ENCODE data around the gene EPHA8. TPM values are rescaled to one million over a fixed set of nuclear protein-coding genes. Genes with fewer than 3 reads are reported as not detected.

Gene EPHA8
- total and polyA plus RNA-seq, 2 of the 13 experiments (the other 11 are each of a cell fraction or from before 2014, with no cell fraction given), result not detected

GRCh38 chr1:22526677-22527076 is 36.6 kb upstream of the EPHA8 start (continued):
- TF ChIP-seq WIZ (CRISPR knock-in tag; IDR thresholded peaks at IDR 0.05), result no peak
- no peak for TF ChIP-seq NBN (conservative IDR thresholded peaks at IDR 0.05)
- no peak for TF ChIP-seq ATF5 (CRISPR knock-in tag; IDR thresholded peaks at IDR 0.05; ENCODE audit: low read depth)
- no peak for TF ChIP-seq ZNF724P (CRISPR knock-in tag; IDR thresholded peaks at IDR 0.05; ENCODE audit: borderline replicate concordance)
- no peak for TF ChIP-seq ZNF598 (CRISPR knock-in tag; IDR thresholded peaks at IDR 0.05; ENCODE audit: borderline replicate concordance)

- no peak for TF ChIP-seq TRIM22 (IDR thresholded peaks at IDR 0.05)
- TF ChIP-seq ZNF136 (CRISPR knock-in tag; IDR thresholded peaks at IDR 0.05; ENCODE audit: low read depth), result no peak
- TF ChIP-seq ZNF24 (IDR thresholded peaks at IDR 0.05), result no peak
- TF ChIP-seq, protein P1, sequence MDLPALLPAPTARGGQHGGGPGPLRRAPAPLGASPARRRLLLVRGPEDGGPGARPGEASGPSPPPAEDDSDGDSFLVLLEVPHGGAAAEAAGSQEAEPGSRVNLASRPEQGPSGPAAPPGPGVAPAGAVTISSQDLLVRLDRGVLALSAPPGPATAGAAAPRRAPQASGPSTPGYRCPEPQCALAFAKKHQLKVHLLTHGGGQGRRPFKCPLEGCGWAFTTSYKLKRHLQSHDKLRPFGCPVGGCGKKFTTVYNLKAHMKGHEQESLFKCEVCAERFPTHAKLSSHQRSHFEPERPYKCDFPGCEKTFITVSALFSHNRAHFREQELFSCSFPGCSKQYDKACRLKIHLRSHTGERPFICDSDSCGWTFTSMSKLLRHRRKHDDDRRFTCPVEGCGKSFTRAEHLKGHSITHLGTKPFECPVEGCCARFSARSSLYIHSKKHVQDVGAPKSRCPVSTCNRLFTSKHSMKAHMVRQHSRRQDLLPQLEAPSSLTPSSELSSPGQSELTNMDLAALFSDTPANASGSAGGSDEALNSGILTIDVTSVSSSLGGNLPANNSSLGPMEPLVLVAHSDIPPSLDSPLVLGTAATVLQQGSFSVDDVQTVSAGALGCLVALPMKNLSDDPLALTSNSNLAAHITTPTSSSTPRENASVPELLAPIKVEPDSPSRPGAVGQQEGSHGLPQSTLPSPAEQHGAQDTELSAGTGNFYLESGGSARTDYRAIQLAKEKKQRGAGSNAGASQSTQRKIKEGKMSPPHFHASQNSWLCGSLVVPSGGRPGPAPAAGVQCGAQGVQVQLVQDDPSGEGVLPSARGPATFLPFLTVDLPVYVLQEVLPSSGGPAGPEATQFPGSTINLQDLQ (CRISPR knock-in tag; IDR thresholded peaks at IDR 0.05), result no peak
- no peak for TF ChIP-seq NCOA1 (CRISPR knock-in tag; IDR thresholded peaks at IDR 0.05)
- no peak for TF ChIP-seq ZMYM3 (CRISPR knock-in tag; IDR thresholded peaks at IDR 0.05)
- TF ChIP-seq DMAP1 (CRISPR knock-in tag; IDR thresholded peaks at IDR 0.05), result no peak
- no peak for TF ChIP-seq ZNF235 (CRISPR knock-in tag; IDR thresholded peaks at IDR 0.05; ENCODE audit: borderline replicate concordance)
- TF ChIP-seq, protein P2, sequence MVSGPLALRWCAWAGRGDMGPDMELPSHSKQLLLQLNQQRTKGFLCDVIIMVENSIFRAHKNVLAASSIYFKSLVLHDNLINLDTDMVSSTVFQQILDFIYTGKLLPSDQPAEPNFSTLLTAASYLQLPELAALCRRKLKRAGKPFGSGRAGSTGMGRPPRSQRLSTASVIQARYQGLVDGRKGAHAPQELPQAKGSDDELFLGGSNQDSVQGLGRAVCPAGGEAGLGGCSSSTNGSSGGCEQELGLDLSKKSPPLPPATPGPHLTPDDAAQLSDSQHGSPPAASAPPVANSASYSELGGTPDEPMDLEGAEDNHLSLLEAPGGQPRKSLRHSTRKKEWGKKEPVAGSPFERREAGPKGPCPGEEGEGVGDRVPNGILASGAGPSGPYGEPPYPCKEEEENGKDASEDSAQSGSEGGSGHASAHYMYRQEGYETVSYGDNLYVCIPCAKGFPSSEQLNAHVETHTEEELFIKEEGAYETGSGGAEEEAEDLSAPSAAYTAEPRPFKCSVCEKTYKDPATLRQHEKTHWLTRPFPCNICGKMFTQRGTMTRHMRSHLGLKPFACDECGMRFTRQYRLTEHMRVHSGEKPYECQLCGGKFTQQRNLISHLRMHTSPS (CRISPR knock-in tag; IDR thresholded peaks at IDR 0.05; ENCODE audit: low read depth), result no peak
- TF ChIP-seq PHB2 (IDR thresholded peaks at IDR 0.05; ENCODE audit: partially characterized antibody), result no peak
- no peak for TF ChIP-seq ETV5 (CRISPR knock-in tag; IDR thresholded peaks at IDR 0.05; ENCODE audit: borderline replicate concordance)
- no peak for TF ChIP-seq MYNN (CRISPR knock-in tag; IDR thresholded peaks at IDR 0.05; ENCODE audit: low read depth)
- TF ChIP-seq CEBPB (IDR thresholded peaks at IDR 0.05; ENCODE audit: borderline replicate concordance, low read depth, low read length), result no peak
- in situ Hi-C loops (cut with HindIII; ENCODE audit: extremely low pct_ligation_motif_present, low pct_unique_long_range_greater_than_20kb) (no loop called here), intact Hi-C loops (cut with micrococcal nuclease; ENCODE audit: unreplicated experiment) (no loop called here)
- Histone ChIP-seq H4K20me1 (ENCODE audit: insufficient read depth, low read length) (no peaks in the 10 kb centered on the region), H3K4me2 (ENCODE audit: low read depth, low read length) (no peak overlapping the region), H3K4me3 (replicated peaks in 1 of 3; ENCODE audit: insufficient read depth in 1 of 3, low read depth in 2 of 3, low read length in 3 of 3) (no peak overlapping the region), H3K9me3 (ENCODE audit: low read length) (no peaks in the 10 kb centered on the region), H3K9ac (ENCODE audit: insufficient read depth, low read depth, low read length) (no peak overlapping the region), H3K36me3 (replicated peaks in 1 of 2; ENCODE audit: control insufficient read depth in 1 of 2, insufficient read depth in 2 of 2, low read length in 2 of 2) (peaks cover 19 to 43% of the 10 kb centered on the region in 2 experiments), H3K79me2 (ENCODE audit: insufficient read depth, low read length) (no peaks in the 10 kb centered on the region), H2AFZ (ENCODE audit: low read length) (no peak overlapping the region), H3K27ac (ENCODE audit: extremely low read length, insufficient read depth, low read length) (no peak overlapping the region), H3K27me3 (ENCODE audit: control insufficient read depth in 1 of 2, insufficient read depth in 2 of 2, low read length in 2 of 2) (no peaks in the 10 kb centered on the region), H3K4me1 (ENCODE audit: insufficient read depth, low read length) (no peaks in the 10 kb centered on the region)
- WGBS (ENCODE audit: low lambda C conversion rate), result 97% methylated on average over 7 of the region's 7 CpGs
- ChIA-PET POLR2A (no interaction called here), CTCF (ENCODE audit: low intra/inter-chr PET ratio, low total read pairs) (no interaction called here)
- no TSS peak for BruUV-seq (replicated peaks)
- no peak for FAIRE-seq
- ATAC-seq, result no peak
- no peak for DNase-seq (ENCODE audit: low spot score)
Observed at GRCh38 chr1:22527122-22527521, 36.2 kb upstream of the EPHA8 start.
